Upper lobe of left lung (tissue), 6 donors: Measurements from ENCODE around the gene CLASRP. TPM values are rescaled to one million over a fixed set of nuclear protein-coding genes. Genes with fewer than 3 reads are reported as not detected.

Source experiments
- ATAC-seq, 2 donors: fragments of 200-7000 bp; cut with Tn5 transposase; one replicate each; pipeline ENCODE4 v1.9.1; 2022; ENCODE audit warnings: mild to moderate bottlenecking in 2 of 2, moderate library complexity in 2 of 2; ENCODE audit not compliant: low FRiP score in 2 of 2
- DNase-seq, 2 donors: peaks; one replicate each; pipeline ENCODE4 v3.0.0-alpha.2; 2019 to 2020
- H3K27ac ChIP-seq, 4 donors: fragments of 200-600 bp; sonication (generic); one replicate each; pipeline ENCODE4 v1.5.1; 2016 to 2019
- H3K27me3 ChIP-seq, 4 donors: fragments of 200-600 bp; sonication (generic); one replicate each; pipeline ENCODE4 v1.5.1; 2017 to 2019
- H3K36me3 ChIP-seq, 4 donors: fragments of 200-600 bp; sonication (generic); one replicate each; pipeline ENCODE4 v1.5.1; 2016 to 2019
- H3K4me1 ChIP-seq, 4 donors: fragments of 200-600 bp; sonication (generic); one replicate each; pipeline ENCODE4 v1.5.1; 2018 to 2019
- H3K4me3 ChIP-seq, 4 donors: fragments of 200-600 bp; sonication (generic); one replicate each; pipeline ENCODE4 v1.5.1; 2017 to 2019; ENCODE audit warnings: mild to moderate bottlenecking in 2 of 4, moderate library complexity in 1 of 4
- H3K9me3 ChIP-seq, 4 donors: fragments of 200-600 bp; sonication (generic); one replicate each; pipeline ENCODE4 v1.5.1; 2018 to 2019
- EP300 ChIP-seq, 4 donors: sonication (generic); formaldehyde crosslinking; IDR thresholded peaks; one replicate each; pipeline ENCODE4 v1.5.1; 2017; ENCODE audit warnings: antibody characterized with exemption in 4 of 4, control low read depth in 2 of 4
- POLR2A ChIP-seq, 4 donors: fragments of 450-650 bp; IDR thresholded peaks; one replicate each; pipeline ENCODE4 v1.5.1; 2016 to 2017; ENCODE audit warnings: antibody characterized with exemption in 4 of 4, mild to moderate bottlenecking in 2 of 4
- POLR2AphosphoS5 ChIP-seq, 2 donors: sonication (generic); formaldehyde crosslinking; IDR thresholded peaks; one replicate each; pipeline ENCODE4 v1.5.1; 2017; ENCODE audit warnings: antibody characterized with exemption in 2 of 2
- WGBS, 2 donors: methylation state at CpG; one replicate each; pipeline ENCODE4 v1.1.5; 2017 to 2018; 5-methylcytosine and 5-hydroxymethylcytosine counted together
- total RNA-seq, 6 donors: library from RNA; depleted of rRNA in 4 of 6; stranded (reverse); fragments of >200 nt in 4 of 6; gene quantifications; one replicate each; pipeline versions ENCODE4 v1.1.0 to v1.2.1, GENCODE V29; 2016 to 2021
- TF ChIP-seq, protein P1 (sequence below), 6 experiments: fragments of 450-650 bp in 4 of 6; fragments of 200-600 bp in 2 of 6; sonication (generic) in 2 of 6; IDR thresholded peaks; one replicate each; pipeline ENCODE4 v1.5.1; 2016 to 2019; ENCODE audit warnings: antibody characterized with exemption in 6 of 6
- donor health status: DM: no; HTN: no; CAD: no; lungs with moderate emphysema.
- donor health status: DM: no; HTN: yes; CAD: no; lungs with severe emphysema.

The CLASRP gene
- total RNA-seq, 6 donors from 2014 or later = 38.0 to 295 (median 71.6) TPM

DNA sequence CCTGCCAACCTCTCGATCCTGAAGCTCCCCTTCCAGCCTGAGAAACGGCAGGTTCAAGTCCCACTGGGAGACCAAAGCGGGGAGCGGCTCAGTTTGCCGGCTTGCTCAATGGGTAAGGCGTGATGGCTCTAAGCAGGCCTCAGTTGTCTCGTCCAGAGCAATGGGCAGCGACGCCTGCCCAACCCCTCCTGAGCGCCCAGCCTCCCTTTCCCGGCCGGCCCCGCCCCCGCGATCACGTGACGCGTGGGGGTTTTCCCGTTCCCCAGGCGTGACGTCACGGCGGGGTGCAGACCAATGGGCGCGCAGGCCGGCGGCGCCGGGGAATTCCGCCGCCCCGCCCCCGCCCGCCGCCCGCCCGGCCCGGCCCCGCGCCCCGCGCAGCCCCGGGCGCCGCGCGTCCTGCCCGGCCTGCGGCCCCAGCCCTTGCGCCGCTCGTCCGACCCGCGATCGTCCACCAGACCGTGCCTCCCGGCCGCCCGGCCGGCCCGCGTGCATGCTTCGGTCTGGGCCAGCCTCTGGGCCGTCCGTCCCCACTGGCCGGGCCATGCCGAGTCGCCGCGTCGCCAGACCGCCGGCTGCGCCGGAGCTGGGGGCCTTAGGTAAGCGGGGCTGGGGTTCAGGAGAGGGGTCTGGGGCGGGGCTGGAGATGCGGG is 37.6 kb upstream of the CLASRP start, which contains the start of gene RELB:
Gene RELB, plus strand, starts transcription at position 378 of the 653 bp plus-strand sequence. Its CDS starts 116 bp downstream, at position 494.
- ATAC-seq (peak; percentile 41 to 86), DNase-seq (peak; percentile 94 to 100)
- TF ChIP-seq, protein P1, sequence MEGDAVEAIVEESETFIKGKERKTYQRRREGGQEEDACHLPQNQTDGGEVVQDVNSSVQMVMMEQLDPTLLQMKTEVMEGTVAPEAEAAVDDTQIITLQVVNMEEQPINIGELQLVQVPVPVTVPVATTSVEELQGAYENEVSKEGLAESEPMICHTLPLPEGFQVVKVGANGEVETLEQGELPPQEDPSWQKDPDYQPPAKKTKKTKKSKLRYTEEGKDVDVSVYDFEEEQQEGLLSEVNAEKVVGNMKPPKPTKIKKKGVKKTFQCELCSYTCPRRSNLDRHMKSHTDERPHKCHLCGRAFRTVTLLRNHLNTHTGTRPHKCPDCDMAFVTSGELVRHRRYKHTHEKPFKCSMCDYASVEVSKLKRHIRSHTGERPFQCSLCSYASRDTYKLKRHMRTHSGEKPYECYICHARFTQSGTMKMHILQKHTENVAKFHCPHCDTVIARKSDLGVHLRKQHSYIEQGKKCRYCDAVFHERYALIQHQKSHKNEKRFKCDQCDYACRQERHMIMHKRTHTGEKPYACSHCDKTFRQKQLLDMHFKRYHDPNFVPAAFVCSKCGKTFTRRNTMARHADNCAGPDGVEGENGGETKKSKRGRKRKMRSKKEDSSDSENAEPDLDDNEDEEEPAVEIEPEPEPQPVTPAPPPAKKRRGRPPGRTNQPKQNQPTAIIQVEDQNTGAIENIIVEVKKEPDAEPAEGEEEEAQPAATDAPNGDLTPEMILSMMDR (IDR thresholded peaks at IDR 0.05) = no peak
- TF ChIP-seq EP300 (IDR thresholded peaks at IDR 0.05) = peak in 2 of 4 donors; percentile 78 to 83
- TF ChIP-seq POLR2AphosphoS5 (IDR thresholded peaks at IDR 0.05) = peak; percentile 66 to 69
- TF ChIP-seq POLR2A (IDR thresholded peaks at IDR 0.05) = peak in 1 of 4 donors; percentile 72
- Histone ChIP-seq H3K4me3 (peak within 1 kb of the TSS; percentile 69 to 84 (median 76)), H3K36me3 (peaks cover 0 to 13% (median 0%) of the 10 kb centered on the region in 4 donors), H3K4me1 (peaks cover 8 to 15% (median 11%) of the 10 kb centered on the region in 4 donors), H3K27me3 (no peaks in the 10 kb centered on the region), H3K9me3 (no peaks in the 10 kb centered on the region), H3K27ac (peak within 1 kb of the TSS; percentile 98 to 100 (median 98))
- 4 to 5% methylated on average over 26 to 33 of the region's 79 CpGs for WGBS, 2 donors

DNA sequence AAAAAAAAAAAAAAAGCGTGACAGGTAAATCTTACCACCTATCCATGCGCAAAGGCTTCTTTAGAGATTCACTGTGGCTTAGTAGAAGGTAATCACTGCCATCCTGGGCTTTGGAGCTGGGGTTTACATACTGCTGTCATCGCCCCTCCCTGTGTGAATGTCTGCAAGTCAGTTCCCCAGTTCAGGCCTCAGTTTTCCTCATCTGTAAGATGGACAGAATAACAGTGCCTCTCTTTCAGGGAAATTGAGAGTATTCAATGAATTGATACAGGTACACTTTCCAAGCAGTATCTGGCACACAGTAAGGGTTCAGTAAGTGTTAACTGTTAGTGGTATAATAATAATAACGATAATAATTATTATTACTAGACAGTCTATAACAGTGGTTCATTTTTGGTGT is 35.4 kb upstream of the CLASRP start:
- Histone ChIP-seq H3K27me3 (no peaks in the 10 kb centered on the region), H3K4me1 (peaks cover 8 to 15% (median 11%) of the 10 kb centered on the region in 4 donors), H3K27ac (no peak overlapping the region), H3K36me3 (peaks cover 0 to 28% (median 9%) of the 10 kb centered on the region in 4 donors), H3K4me3 (no peak overlapping the region), H3K9me3 (no peaks in the 10 kb centered on the region)
- 97 to 98% methylated on average over 4 of the region's 4 CpGs for WGBS, 2 donors
- ATAC-seq (no peak), DNase-seq (no peak)
- no peak for TF ChIP-seq EP300 (IDR thresholded peaks at IDR 0.05)
- TF ChIP-seq, protein P1 (IDR thresholded peaks at IDR 0.05) = no peak
- no peak for TF ChIP-seq POLR2A (IDR thresholded peaks at IDR 0.05)
- no peak for TF ChIP-seq POLR2AphosphoS5 (IDR thresholded peaks at IDR 0.05)

DNA sequence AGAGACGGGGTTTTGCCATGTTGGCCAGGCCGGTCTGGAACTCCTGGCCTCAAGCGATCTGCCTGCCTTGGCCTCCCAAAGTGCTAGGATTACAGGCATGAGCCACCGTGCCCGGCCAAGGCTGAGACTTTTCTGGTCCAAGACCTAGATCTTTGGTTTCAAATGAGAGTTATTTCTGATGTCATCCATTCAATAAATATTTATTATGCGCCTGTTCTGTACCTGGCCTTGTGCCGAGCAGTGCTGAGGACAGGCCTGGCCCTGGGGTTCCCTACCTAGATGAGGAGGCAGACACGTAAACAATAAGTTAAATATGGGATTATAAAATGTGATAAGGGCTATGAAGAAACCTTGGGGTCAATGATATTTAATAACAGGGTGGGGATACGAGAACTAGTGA is 33.1 kb upstream of the CLASRP start:
- Histone ChIP-seq H3K27ac (no peak overlapping the region), H3K36me3 (peaks cover 0 to 29% (median 11%) of the 10 kb centered on the region in 4 donors), H3K4me1 (peaks cover 8 to 13% (median 10%) of the 10 kb centered on the region in 4 donors), H3K4me3 (no peak overlapping the region), H3K9me3 (no peaks in the 10 kb centered on the region), H3K27me3 (no peaks in the 10 kb centered on the region)
- 89 to 95% methylated on average over 9 of the region's 9 CpGs for WGBS, 2 donors
- TF ChIP-seq POLR2A (IDR thresholded peaks at IDR 0.05) (no peak), POLR2AphosphoS5 (IDR thresholded peaks at IDR 0.05) (no peak), EP300 (IDR thresholded peaks at IDR 0.05) (no peak)
- TF ChIP-seq, protein P1 (IDR thresholded peaks at IDR 0.05) = no peak
- ATAC-seq (no peak), DNase-seq (no peak)

DNA sequence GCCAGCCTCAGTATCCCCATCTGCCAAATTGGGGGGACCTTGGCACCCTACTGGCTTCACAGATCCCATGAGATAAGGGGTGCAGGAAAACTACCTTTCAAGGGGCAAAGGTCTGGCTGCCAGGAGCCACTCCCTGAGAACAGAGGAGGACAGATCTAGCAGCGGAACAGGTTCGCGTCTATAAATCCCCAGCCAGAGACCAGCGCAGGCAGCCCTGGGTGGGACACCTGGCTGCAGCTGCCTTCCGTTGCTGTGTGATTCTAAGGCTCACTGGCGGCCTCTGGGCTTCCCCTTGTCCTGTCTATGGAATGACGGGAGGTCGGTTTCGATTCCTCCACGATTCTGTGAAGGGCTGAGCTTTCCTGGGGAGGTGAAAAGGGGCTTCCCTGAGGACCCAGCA is 30.3 kb upstream of the CLASRP start:
- Histone ChIP-seq H3K27ac (no peak overlapping the region), H3K4me3 (no peak overlapping the region), H3K4me1 (no peaks in the 10 kb centered on the region), H3K27me3 (no peaks in the 10 kb centered on the region), H3K36me3 (peaks cover 0 to 46% (median 24%) of the 10 kb centered on the region in 4 donors), H3K9me3 (no peaks in the 10 kb centered on the region)
- no peak for ATAC-seq
- DNase-seq = no peak
- 60 to 88% methylated on average over 2 to 10 of the region's 10 CpGs for WGBS, 2 donors
- TF ChIP-seq POLR2A (IDR thresholded peaks at IDR 0.05) (no peak), EP300 (IDR thresholded peaks at IDR 0.05) (no peak), POLR2AphosphoS5 (IDR thresholded peaks at IDR 0.05) (no peak)
- TF ChIP-seq, protein P1 (IDR thresholded peaks at IDR 0.05) = no peak
